Measurements from ENCODE around the gene ATP8A2. TPM values are rescaled to one million over a fixed set of nuclear protein-coding genes. Genes with fewer than 3 reads are reported as not detected.

The ATP8A2 gene
- total and polyA plus RNA-seq, 2 of the 8 experiments (the other 6 are each of a cell fraction or from before 2014, with no cell fraction given) = 2.4 to 8.3 TPM

DNA sequence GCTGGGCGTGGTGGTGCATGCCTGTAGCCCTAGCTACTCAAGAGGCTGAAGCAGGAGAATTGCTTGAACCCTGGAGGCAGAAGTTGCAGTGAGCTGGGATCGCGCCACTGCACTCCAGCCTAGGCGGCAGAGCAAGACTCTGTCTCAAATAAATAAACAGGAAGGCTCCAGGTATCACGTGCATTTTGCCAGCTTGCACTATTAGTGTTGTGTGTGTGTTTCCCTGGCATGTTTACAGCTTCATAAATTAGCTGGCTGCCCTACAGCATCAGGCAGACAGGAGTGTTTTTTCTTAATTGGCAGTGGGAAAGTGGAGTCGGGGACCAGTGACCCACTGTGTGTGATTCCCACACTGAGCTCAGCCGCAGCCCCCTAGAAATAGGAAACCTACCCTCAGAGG lies 647.5 kb downstream of the ATP8A2 start (continued):
- TF ChIP-seq, protein P1, sequence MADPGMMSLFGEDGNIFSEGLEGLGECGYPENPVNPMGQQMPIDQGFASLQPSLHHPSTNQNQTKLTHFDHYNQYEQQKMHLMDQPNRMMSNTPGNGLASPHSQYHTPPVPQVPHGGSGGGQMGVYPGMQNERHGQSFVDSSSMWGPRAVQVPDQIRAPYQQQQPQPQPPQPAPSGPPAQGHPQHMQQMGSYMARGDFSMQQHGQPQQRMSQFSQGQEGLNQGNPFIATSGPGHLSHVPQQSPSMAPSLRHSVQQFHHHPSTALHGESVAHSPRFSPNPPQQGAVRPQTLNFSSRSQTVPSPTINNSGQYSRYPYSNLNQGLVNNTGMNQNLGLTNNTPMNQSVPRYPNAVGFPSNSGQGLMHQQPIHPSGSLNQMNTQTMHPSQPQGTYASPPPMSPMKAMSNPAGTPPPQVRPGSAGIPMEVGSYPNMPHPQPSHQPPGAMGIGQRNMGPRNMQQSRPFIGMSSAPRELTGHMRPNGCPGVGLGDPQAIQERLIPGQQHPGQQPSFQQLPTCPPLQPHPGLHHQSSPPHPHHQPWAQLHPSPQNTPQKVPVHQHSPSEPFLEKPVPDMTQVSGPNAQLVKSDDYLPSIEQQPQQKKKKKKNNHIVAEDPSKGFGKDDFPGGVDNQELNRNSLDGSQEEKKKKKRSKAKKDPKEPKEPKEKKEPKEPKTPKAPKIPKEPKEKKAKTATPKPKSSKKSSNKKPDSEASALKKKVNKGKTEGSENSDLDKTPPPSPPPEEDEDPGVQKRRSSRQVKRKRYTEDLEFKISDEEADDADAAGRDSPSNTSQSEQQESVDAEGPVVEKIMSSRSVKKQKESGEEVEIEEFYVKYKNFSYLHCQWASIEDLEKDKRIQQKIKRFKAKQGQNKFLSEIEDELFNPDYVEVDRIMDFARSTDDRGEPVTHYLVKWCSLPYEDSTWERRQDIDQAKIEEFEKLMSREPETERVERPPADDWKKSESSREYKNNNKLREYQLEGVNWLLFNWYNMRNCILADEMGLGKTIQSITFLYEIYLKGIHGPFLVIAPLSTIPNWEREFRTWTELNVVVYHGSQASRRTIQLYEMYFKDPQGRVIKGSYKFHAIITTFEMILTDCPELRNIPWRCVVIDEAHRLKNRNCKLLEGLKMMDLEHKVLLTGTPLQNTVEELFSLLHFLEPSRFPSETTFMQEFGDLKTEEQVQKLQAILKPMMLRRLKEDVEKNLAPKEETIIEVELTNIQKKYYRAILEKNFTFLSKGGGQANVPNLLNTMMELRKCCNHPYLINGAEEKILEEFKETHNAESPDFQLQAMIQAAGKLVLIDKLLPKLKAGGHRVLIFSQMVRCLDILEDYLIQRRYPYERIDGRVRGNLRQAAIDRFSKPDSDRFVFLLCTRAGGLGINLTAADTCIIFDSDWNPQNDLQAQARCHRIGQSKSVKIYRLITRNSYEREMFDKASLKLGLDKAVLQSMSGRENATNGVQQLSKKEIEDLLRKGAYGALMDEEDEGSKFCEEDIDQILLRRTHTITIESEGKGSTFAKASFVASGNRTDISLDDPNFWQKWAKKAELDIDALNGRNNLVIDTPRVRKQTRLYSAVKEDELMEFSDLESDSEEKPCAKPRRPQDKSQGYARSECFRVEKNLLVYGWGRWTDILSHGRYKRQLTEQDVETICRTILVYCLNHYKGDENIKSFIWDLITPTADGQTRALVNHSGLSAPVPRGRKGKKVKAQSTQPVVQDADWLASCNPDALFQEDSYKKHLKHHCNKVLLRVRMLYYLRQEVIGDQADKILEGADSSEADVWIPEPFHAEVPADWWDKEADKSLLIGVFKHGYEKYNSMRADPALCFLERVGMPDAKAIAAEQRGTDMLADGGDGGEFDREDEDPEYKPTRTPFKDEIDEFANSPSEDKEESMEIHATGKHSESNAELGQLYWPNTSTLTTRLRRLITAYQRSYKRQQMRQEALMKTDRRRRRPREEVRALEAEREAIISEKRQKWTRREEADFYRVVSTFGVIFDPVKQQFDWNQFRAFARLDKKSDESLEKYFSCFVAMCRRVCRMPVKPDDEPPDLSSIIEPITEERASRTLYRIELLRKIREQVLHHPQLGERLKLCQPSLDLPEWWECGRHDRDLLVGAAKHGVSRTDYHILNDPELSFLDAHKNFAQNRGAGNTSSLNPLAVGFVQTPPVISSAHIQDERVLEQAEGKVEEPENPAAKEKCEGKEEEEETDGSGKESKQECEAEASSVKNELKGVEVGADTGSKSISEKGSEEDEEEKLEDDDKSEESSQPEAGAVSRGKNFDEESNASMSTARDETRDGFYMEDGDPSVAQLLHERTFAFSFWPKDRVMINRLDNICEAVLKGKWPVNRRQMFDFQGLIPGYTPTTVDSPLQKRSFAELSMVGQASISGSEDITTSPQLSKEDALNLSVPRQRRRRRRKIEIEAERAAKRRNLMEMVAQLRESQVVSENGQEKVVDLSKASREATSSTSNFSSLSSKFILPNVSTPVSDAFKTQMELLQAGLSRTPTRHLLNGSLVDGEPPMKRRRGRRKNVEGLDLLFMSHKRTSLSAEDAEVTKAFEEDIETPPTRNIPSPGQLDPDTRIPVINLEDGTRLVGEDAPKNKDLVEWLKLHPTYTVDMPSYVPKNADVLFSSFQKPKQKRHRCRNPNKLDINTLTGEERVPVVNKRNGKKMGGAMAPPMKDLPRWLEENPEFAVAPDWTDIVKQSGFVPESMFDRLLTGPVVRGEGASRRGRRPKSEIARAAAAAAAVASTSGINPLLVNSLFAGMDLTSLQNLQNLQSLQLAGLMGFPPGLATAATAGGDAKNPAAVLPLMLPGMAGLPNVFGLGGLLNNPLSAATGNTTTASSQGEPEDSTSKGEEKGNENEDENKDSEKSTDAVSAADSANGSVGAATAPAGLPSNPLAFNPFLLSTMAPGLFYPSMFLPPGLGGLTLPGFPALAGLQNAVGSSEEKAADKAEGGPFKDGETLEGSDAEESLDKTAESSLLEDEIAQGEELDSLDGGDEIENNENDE (IDR thresholded peaks at IDR 0.05; ENCODE audit: insufficient replicate concordance, low read length) = no peak
- TF ChIP-seq SIRT6 (IDR thresholded peaks at IDR 0.05; ENCODE audit: low read length) (no peak), EGR1 (IDR thresholded peaks at IDR 0.05; ENCODE audit: borderline replicate concordance, low read depth, low read length) (no peak), ATF3 (IDR thresholded peaks at IDR 0.05; ENCODE audit: insufficient read depth, low read depth, low read length) (no peak), RFX5 (IDR thresholded peaks at IDR 0.05; ENCODE audit: borderline replicate concordance, low read depth, low read length) (no peak), RAD21 (IDR thresholded peaks at IDR 0.05 in 1 of 2, conservative IDR thresholded peaks at IDR 0.05 in 1 of 2; ENCODE audit: low read depth in 2 of 2, low read length in 2 of 2) (no peak), GTF2F1 (IDR thresholded peaks at IDR 0.05; ENCODE audit: borderline replicate concordance, low read depth, low read length) (no peak), CHD1 (IDR thresholded peaks at IDR 0.05; ENCODE audit: low read depth, low read length) (no peak), TBP (IDR thresholded peaks at IDR 0.05; ENCODE audit: low read depth, low read length) (no peak), RBBP5 (IDR thresholded peaks at IDR 0.05; ENCODE audit: borderline replicate concordance, low read depth, low read length) (no peak), TCF12 (IDR thresholded peaks at IDR 0.05; ENCODE audit: low read depth, low read length) (no peak), CREB1 (IDR thresholded peaks at IDR 0.05) (no peak)

All from H1 (cell line).